Heart left ventricle (tissue), 16 donors: ENCODE measurements around the gene PCDHGC3. TPM values are rescaled to one million over a fixed set of nuclear protein-coding genes. Genes with fewer than 3 reads are reported as not detected.

Experiments used
- ATAC-seq, 4 donors: fragments of 200-7000 bp; cut with Tn5 transposase; one replicate each; pipeline ENCODE4 v1.9.1; 2020 to 2022; ENCODE audit warnings: moderate library complexity in 4 of 4, mild to moderate bottlenecking in 3 of 4, moderate number of reproducible peaks in 1 of 4
- DNase-seq, 5 donors: peaks; one replicate each; pipeline ENCODE4 v3.0.0-alpha.2; 2020
- H3K27ac ChIP-seq, 12 donors: fragments of 200-600 bp; sonication (generic) in 4 of 12; one replicate each; pipeline versions ENCODE4 v1.5.0 to v1.8.0; 2016 to 2022; ENCODE audit warnings: mild to moderate bottlenecking in 2 of 12
- H3K27me3 ChIP-seq, 9 donors: fragments of 200-600 bp; sonication (generic) in 2 of 9; one replicate each; pipeline versions ENCODE4 v1.5.1 to v1.8.0; 2016 to 2022; ENCODE audit warnings: mild to moderate bottlenecking in 3 of 9
- H3K36me3 ChIP-seq, 9 donors: fragments of 200-600 bp; sonication (generic) in 2 of 9; one replicate each; pipeline versions ENCODE4 v1.5.0 to v1.8.0; 2018 to 2022; ENCODE audit warnings: mild to moderate bottlenecking in 2 of 9
- H3K4me1 ChIP-seq, 12 donors: fragments of 200-600 bp; sonication (generic) in 4 of 12; one replicate each; pipeline versions ENCODE4 v1.5.0 to v1.8.0; 2016 to 2022; ENCODE audit warnings: mild to moderate bottlenecking in 3 of 12
- H3K4me3 ChIP-seq, 12 donors: fragments of 200-600 bp; sonication (generic) in 4 of 12; one replicate each; pipeline versions ENCODE4 v1.5.0 to v1.8.0; 2017 to 2022; ENCODE audit warnings: mild to moderate bottlenecking in 9 of 12, moderate library complexity in 4 of 12
- H3K9me3 ChIP-seq, 12 donors: fragments of 200-600 bp; sonication (generic) in 4 of 12; one replicate each; pipeline versions ENCODE4 v1.5.0 to v1.8.0; 2016 to 2022; ENCODE audit warnings: mild to moderate bottlenecking in 1 of 12
- POLR2A ChIP-seq, 2 donors: fragments of 450-650 bp; IDR thresholded peaks; one replicate each; pipeline ENCODE4 v1.6.1; 2017; ENCODE audit warnings: antibody characterized with exemption in 2 of 2, mild to moderate bottlenecking in 2 of 2, moderate library complexity in 2 of 2
- WGBS, 4 donors: extraction: QIAGEN DNeasy Blood & Tissue Kit in 2 of 4; methylation state at CpG; one replicate each; pipeline versions ENCODE4 v1.1.5 to v1.1.7; 2013 to 2018; 5-methylcytosine and 5-hydroxymethylcytosine counted together
- intact Hi-C, 10 donors: fragments of 100-400 bp; cut with DNase I; formaldehyde crosslinking; loops; one replicate each; pipeline versions ENCODE4 v1.11.1 to v1.14.2; 2022
- polyA plus RNA-seq, 2 donors: library from polyadenylated mRNA; stranded (reverse); fragments of 200-250 nt; gene quantifications; one replicate each; pipeline ENCODE4 v1.2.3, GENCODE V29; 2013
- total RNA-seq, 9 donors: library from RNA; depleted of rRNA in 2 of 9; stranded (reverse); fragments of >200 nt in 2 of 9; fragmentation: NEBNext Ultra II Directional in 3 of 9; extraction: Animal tissue kit (Norgen Biotek cat#: 25700) in 3 of 9; gene quantifications; one replicate each; pipeline versions ENCODE4 v1.1.0 to v1.2.4, GENCODE V29; 2016 to 2023
- TF ChIP-seq, protein P1 (sequence below), 12 donors: fragments of 200-600 bp; sonication (generic) in 4 of 12; IDR thresholded peaks; one replicate each; pipeline versions ENCODE4 v1.5.0 to v1.8.0; 2018 to 2022; ENCODE audit warnings: antibody characterized with exemption in 12 of 12, mild to moderate bottlenecking in 5 of 12
- donor health status: ischemic (EF 13 %, LVEDD 7.1; RV severe dilation, severe dysfunction).
- donor health status: healthy with polysubstance abuse.
- donor health status: DM: no; HTN: yes; CAD: no.
- donor health status: DM: no; HTN: no; CAD: no.
- donor health status: ischemic (EF 25% LVEDD 6.9; RV normal size, moderate dysfunction).
- donor health status: ischemic (EF 25% LVEDD 5.7; RV mildly dilated, moderate dysfunction).
- donor health status: healthy.
- donor health status: DM: yes; HTN: yes; CAD: no.
- donor health status: ischemic (EF 35%, LVEDD 5.7; RV mildly dilated, moderate dysfunction).
- donor health status: nonischemic (EF 11% LVEDD 7.7; RV severe dilation, severe dysfunction).
- donor health status: DM: yes; HTN: yes; CAD: no.
- donor health status: PGD.
- donor health status: ischemic (EF 29% LVEDD 5.4; RV normal size, mild dysfunction).
- donor health status: nonischemic (EF 23%, LVEDD 6.1; RV moderate dilation, normal function).

PCDHGC3 gene
- total and polyA plus RNA-seq, 11 donors, result 12.3 to 34.8 (median 23.3) TPM

DNA sequence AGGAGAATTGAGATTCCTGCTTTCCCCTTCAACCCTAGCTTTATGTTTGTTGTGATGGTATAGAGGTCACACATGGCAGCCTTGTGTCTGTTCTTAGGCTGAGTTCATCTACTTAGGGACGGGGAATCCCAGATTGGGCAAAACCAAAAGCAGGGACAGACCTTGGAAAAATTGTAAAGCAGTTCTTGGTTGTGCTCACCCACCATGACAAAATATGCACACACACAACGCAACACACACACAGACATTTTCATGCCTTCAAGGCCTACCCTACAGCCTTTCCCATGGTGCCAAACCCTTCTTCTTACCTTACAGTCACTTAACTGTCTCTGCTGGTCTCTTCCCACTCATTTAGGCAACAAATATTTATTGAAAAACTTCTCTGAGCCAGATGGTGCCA lies 27.9 kb downstream of the PCDHGC3 start:
- intact Hi-C loops, result no loop called here
- Histone ChIP-seq H3K27me3 (no peaks in the 10 kb centered on the region), H3K4me3 (no peak overlapping the region), H3K9me3 (no peaks in the 10 kb centered on the region), H3K27ac (no peak overlapping the region), H3K4me1 (peaks cover 4 to 29% (median 23%) of the 10 kb centered on the region in 12 donors), H3K36me3 (peaks cover 0 to 67% (median 19%) of the 10 kb centered on the region in 9 donors)
- 97 to 100% (median 98%) methylated on average over 2 of the region's 2 CpGs for WGBS, 4 donors
- DNase-seq (no peak), ATAC-seq (no peak)
- TF ChIP-seq POLR2A (IDR thresholded peaks at IDR 0.05), result no peak
- TF ChIP-seq, protein P1, sequence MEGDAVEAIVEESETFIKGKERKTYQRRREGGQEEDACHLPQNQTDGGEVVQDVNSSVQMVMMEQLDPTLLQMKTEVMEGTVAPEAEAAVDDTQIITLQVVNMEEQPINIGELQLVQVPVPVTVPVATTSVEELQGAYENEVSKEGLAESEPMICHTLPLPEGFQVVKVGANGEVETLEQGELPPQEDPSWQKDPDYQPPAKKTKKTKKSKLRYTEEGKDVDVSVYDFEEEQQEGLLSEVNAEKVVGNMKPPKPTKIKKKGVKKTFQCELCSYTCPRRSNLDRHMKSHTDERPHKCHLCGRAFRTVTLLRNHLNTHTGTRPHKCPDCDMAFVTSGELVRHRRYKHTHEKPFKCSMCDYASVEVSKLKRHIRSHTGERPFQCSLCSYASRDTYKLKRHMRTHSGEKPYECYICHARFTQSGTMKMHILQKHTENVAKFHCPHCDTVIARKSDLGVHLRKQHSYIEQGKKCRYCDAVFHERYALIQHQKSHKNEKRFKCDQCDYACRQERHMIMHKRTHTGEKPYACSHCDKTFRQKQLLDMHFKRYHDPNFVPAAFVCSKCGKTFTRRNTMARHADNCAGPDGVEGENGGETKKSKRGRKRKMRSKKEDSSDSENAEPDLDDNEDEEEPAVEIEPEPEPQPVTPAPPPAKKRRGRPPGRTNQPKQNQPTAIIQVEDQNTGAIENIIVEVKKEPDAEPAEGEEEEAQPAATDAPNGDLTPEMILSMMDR (IDR thresholded peaks at IDR 0.05), result no peak

DNA sequence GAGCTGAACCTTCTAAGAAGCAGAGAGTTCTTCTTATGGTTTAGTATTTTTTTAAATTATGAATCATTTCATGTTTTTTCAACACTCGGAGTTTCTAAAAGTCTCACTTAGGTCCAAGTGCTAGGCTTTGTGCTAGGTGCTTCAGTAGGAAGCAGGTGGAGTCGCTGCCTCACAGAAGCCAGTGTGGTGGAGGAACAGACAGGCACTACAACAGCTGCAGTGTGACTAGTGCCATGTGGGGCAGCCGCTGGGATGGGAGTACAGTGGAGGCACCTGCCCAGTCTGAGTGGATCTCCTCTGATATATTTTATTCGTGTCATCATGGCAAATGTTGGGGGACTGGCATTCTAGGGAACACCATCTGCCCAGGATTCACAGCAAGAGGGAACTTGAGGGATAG lies 28.4 kb downstream of the PCDHGC3 start:
- intact Hi-C loops, result no loop called here
- WGBS, 4 donors, result 91 to 96% (median 95%) methylated on average over 4 of the region's 4 CpGs

DNA sequence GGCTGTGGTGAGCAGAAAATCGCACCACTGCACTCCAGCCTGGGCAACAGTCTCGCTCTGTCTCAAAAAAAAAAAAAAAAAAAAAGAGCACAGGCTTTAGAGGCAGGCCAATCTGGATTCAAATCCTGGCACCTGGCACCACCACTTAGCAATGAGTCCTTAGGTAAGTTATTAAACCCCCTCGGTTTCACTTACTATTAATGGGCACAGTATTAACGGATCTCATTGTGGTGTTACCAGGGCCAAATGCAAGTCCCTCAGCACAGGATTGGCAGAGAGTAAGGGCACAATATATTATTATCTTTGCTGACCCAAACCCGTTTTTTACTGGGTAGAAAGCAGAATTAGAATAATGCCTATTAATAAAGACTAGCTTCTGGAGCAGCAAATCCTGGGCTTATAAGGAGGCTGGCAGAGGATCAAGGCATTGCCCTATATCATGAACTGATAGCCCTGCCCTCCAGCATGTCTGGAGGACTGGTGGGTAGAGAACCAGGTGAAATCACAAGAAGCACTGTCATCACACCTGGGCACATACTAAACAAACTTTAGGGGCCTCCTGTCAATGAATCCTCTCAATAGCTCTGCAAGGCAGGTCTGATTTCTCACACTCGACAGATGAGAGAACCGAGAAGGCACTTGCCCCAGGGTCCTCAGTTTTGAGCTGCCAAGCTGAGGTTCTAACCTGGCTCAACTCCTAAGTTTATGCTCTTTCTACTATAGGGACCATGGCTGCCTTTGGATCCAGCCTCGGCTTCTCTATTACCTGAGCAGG lies 30.8 kb downstream of the PCDHGC3 start:
- WGBS, 4 donors, result 81 to 87% (median 85%) methylated on average over 8 of the region's 8 CpGs
- Histone ChIP-seq H3K27me3 (no peaks in the 10 kb centered on the region), H3K36me3 (peaks cover 0 to 74% (median 30%) of the 10 kb centered on the region in 9 donors), H3K27ac (peak overlapping the region in 11 of 12 donors; percentile 65 to 92 (median 84)), H3K4me3 (no peak overlapping the region), H3K9me3 (no peaks in the 10 kb centered on the region), H3K4me1 (peaks cover 4 to 43% (median 34%) of the 10 kb centered on the region in 12 donors)
- TF ChIP-seq POLR2A (IDR thresholded peaks at IDR 0.05), result no peak
- TF ChIP-seq, protein P1 (IDR thresholded peaks at IDR 0.05), result no peak
- no peak for ATAC-seq
- intact Hi-C loops, result no loop called here
- DNase-seq, result no peak

More for the DNA sequence above, 28.4 kb downstream of the PCDHGC3 start:
- Histone ChIP-seq H3K9me3 (no peaks in the 10 kb centered on the region), H3K4me1 (peaks cover 4 to 34% (median 27%) of the 10 kb centered on the region in 12 donors), H3K36me3 (peaks cover 0 to 67% (median 19%) of the 10 kb centered on the region in 9 donors), H3K4me3 (no peak overlapping the region), H3K27ac (no peak overlapping the region), H3K27me3 (no peaks in the 10 kb centered on the region)
- ATAC-seq (no peak), DNase-seq (no peak)
- TF ChIP-seq, protein P1 (IDR thresholded peaks at IDR 0.05), result no peak
- no peak for TF ChIP-seq POLR2A (IDR thresholded peaks at IDR 0.05)

DNA sequence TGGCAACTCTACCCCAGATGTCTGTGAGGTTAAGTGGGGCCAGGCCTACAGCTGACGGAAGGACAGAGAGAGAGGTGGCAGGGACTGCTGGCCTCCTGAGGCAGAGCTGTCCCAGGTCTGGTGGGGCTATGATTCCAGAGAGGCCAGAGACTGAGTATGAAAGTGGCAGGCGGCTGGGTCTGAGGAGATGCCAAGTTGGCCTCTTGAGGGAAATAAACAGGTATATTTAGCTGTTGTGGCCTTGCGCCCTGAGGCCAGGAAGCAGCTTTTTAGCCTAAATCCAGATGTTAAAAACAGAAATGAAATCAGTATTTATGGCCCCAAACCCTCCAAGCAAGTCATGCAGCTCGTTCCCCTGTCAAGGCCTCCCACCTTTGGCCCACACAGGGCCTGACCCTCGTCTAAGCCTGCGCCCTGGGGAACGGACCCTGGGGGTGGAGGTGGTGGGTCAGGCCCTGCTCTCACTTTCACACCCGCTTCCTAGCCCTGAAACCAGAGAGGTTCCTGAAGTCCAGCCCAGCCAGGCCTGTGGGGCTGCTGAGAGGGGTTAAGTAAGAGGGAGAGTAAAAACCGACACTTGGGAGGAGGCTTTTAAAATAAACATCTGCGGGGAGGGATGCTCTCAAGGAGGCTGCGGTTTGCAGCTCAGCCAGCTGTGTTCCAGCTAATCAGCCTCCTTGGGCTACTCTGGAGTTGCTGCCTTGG lies 31.8 kb downstream of the PCDHGC3 start:
- H3K36me3 ChIP-seq, result peaks cover 0 to 69% (median 34%) of the 10 kb centered on the region in 9 donors
- WGBS, 4 donors, result 35 to 44% (median 39%) methylated on average over 10 to 11 of the region's 11 CpGs

More for the DNA sequence above, 31.8 kb downstream of the PCDHGC3 start:
- Histone ChIP-seq H3K9me3 (no peaks in the 10 kb centered on the region), H3K4me1 (peaks cover 7 to 52% (median 37%) of the 10 kb centered on the region in 12 donors), H3K27ac (peak overlapping the region; percentile 48 to 92 (median 80)), H3K4me3 (peak overlapping the region in 1 of 12 donors; percentile 32), H3K27me3 (no peaks in the 10 kb centered on the region)
- DNase-seq (peak; percentile 64 to 78 (median 71)), ATAC-seq (peak; percentile 56 to 64 (median 62))
- TF ChIP-seq, protein P1 (IDR thresholded peaks at IDR 0.05), result no peak
- peak in 1 of 2 donors; percentile 12 for TF ChIP-seq POLR2A (IDR thresholded peaks at IDR 0.05)
- intact Hi-C loops, result no loop called here
